HG02943 (cell line): ENCODE data around the gene PRPH2.
"Not testable (repeated sequence)": the region's sequence is repeated elsewhere in the genome, so short reads cannot be mapped to it uniquely, and the experiment has no call there.

ENCODE experiments used
- ATAC-seq: cut with Tn5 transposase; IDR thresholded peaks from one replicate; pipeline ENCODE4 v1.9.1; 2021; ENCODE audit warnings: mild to moderate bottlenecking, low read depth, moderate library complexity; ENCODE audit not compliant: unreplicated experiment

PRPH2 gene

GRCh38 chr6:42704251-42704936, 18.0 kb downstream of the PRPH2 start:
- ATAC-seq: no peak

- ATAC-seq: not testable (repeated sequence)
Observed at GRCh38 chr6:42702786-42703185, 19.6 kb downstream of the PRPH2 start.

GRCh38 chr6:42702200-42702599, 20.2 kb downstream of the PRPH2 start:
- ATAC-seq: no peak

- ATAC-seq: no peak
Observed at GRCh38 chr6:42698217-42698616, 24.2 kb downstream of the PRPH2 start.

GRCh38 chr6:42697268-42697655, 25.1 kb downstream of the PRPH2 start:
- ATAC-seq: no peak

- ATAC-seq: no peak
Observed at GRCh38 chr6:42696526-42697267, 25.7 kb downstream of the PRPH2 start.

- ATAC-seq: no peak
Observed at GRCh38 chr6:42694586-42694985, 27.8 kb downstream of the PRPH2 start.

GRCh38 chr6:42693725-42694323, 28.6 kb downstream of the PRPH2 start:
- ATAC-seq: no peak

GRCh38 chr6:42692137-42692911, 30.1 kb downstream of the PRPH2 start:
- no peak for ATAC-seq

- ATAC-seq: no peak
Observed at GRCh38 chr6:42690872-42691271, 31.5 kb downstream of the PRPH2 start.

- no peak for ATAC-seq
Observed at GRCh38 chr6:42690151-42690702, 32.2 kb downstream of the PRPH2 start.

- ATAC-seq: no peak
Observed at GRCh38 chr6:42689371-42689770, 33.0 kb downstream of the PRPH2 start.

- no peak for ATAC-seq
Observed at GRCh38 chr6:42688281-42688680, 34.1 kb downstream of the PRPH2 start.

- ATAC-seq: no peak
Observed at GRCh38 chr6:42679358-42679757, 43.0 kb downstream of the PRPH2 start.

- no peak for ATAC-seq
Observed at GRCh38 chr6:42674780-42675179, 47.6 kb downstream of the PRPH2 start.

GRCh38 chr6:42674368-42674767, 48.0 kb downstream of the PRPH2 start:
- ATAC-seq: not testable (repeated sequence)

- no peak for ATAC-seq
Observed at GRCh38 chr6:42664718-42665117, 57.7 kb downstream of the PRPH2 start.

- no peak for ATAC-seq
Observed at GRCh38 chr6:42661540-42662153, 60.8 kb downstream of the PRPH2 start.

GRCh38 chr6:42659806-42660205, 62.6 kb downstream of the PRPH2 start:
- no peak for ATAC-seq

- no peak for ATAC-seq
Observed at GRCh38 chr6:42653851-42654250, 68.5 kb downstream of the PRPH2 start.
